K562 (cell line): ENCODE data around the gene AIFM3. TPM values are rescaled to one million over a fixed set of nuclear protein-coding genes. Genes with fewer than 3 reads are reported as not detected.

Experiments
- ATF4 ChIP-seq: fragments of 450-650 bp; formaldehyde crosslinking; IDR thresholded peaks from 2 replicates; pipeline ENCODE4 v1.4.0; 2022; ENCODE audit warnings: mild to moderate bottlenecking, moderate library complexity
- CCNT2 ChIP-seq: IDR thresholded peaks from 2 replicates; pipeline ENCODE4 v1.6.1; 2011; ENCODE audit warnings: borderline replicate concordance, low read depth, mild to moderate bottlenecking, moderate library complexity, mixed read lengths, low read length; ENCODE audit not compliant: insufficient read length; ENCODE audit errors: extremely low read depth
- CREB3 ChIP-seq: fragments of 450-650 bp; conservative IDR thresholded peaks from 2 replicates; pipeline ENCODE4 v1.6.1; 2016; ENCODE audit warnings: missing genetic modification characterization, low read depth, mild to moderate bottlenecking, missing compliant biosample characterization, moderate library complexity
- CREM ChIP-seq: IDR thresholded peaks from 2 replicates; pipeline ENCODE4 v1.6.1; 2014; ENCODE audit warnings: antibody characterized with exemption, low read depth
- ERF ChIP-seq: fragments of 450-650 bp; formaldehyde crosslinking; IDR thresholded peaks from 2 replicates; pipeline ENCODE4 v1.4.0; 2020; ENCODE audit warnings: mild to moderate bottlenecking, mixed read lengths
- HMG20A ChIP-seq: fragments of 450-650 bp; formaldehyde crosslinking; conservative IDR thresholded peaks from 2 replicates; pipeline ENCODE4 v1.4.0; 2020; ENCODE audit warnings: mild to moderate bottlenecking, mixed read lengths
- HOXB6 ChIP-seq: fragments of 250-450 bp; sonication (Bioruptor Pico); IDR thresholded peaks from 2 replicates; pipeline ENCODE4 v1.5.1; 2022; ENCODE audit warnings: mild to moderate bottlenecking, borderline replicate concordance
- KAT2B ChIP-seq: IDR thresholded peaks from one replicate; pipeline ENCODE4 v1.6.1; 2012; ENCODE audit warnings: low read depth, mild to moderate bottlenecking, control low read depth, inconsistent platforms, low read length, moderate library complexity
- MED1 ChIP-seq: sonication (generic); formaldehyde crosslinking; IDR thresholded peaks from 2 replicates; pipeline ENCODE4 v1.8.1; 2023; ENCODE audit warnings: missing genetic modification reagents, borderline replicate concordance
- NEUROD1 ChIP-seq: fragments of 150-350 bp; IDR thresholded peaks from 2 replicates; pipeline ENCODE4 v1.6.1; 2014; ENCODE audit warnings: borderline replicate concordance, low read length, low read depth; ENCODE audit not compliant: partially characterized antibody
- PCBP1 ChIP-seq: fragments of 200-400 bp; formaldehyde crosslinking; IDR thresholded peaks from 2 replicates; pipeline ENCODE4 v1.6.1; 2018; ENCODE audit warnings: mild to moderate bottlenecking, low read depth, low read length; ENCODE audit not compliant: poor library complexity, severe bottlenecking
- PHB ChIP-seq: fragments of 250-450 bp; sonication (Bioruptor Pico); IDR thresholded peaks from 2 replicates; pipeline ENCODE4 v1.5.0; 2021
- POLR3A ChIP-seq: IDR thresholded peaks from 2 replicates; pipeline ENCODE4 v1.6.1; 2011; ENCODE audit warnings: borderline replicate concordance, mild to moderate bottlenecking, moderate library complexity; ENCODE audit not compliant: insufficient read length, insufficient read depth; ENCODE audit errors: extremely low read depth
- SRSF7 ChIP-seq: fragments of 200-400 bp; formaldehyde crosslinking; optimal IDR thresholded peaks from 2 replicates; pipeline ENCODE3; 2017; ENCODE audit warnings: mild to moderate bottlenecking, low read depth, low read length
- TEAD4 ChIP-seq, 2 experiments: sonication (generic) in 1 of 2; formaldehyde crosslinking in 1 of 2; IDR thresholded peaks; 2 replicates each; pipeline versions ENCODE4 v1.6.1 to v1.8.0; 2012 to 2022; ENCODE audit warnings: borderline replicate concordance in 1 of 2, inconsistent platforms in 1 of 2, low read length in 1 of 2, mild to moderate bottlenecking in 1 of 2, missing genetic modification reagents in 1 of 2
- ZBTB1 ChIP-seq: sonication (generic); formaldehyde crosslinking; IDR thresholded peaks from 2 replicates; pipeline ENCODE4 v1.8.1; 2023; ENCODE audit warnings: missing genetic modification reagents, low read depth, mild to moderate bottlenecking, borderline replicate concordance
- ZNF124 ChIP-seq: sonication (generic); formaldehyde crosslinking; IDR thresholded peaks from 2 replicates; pipeline ENCODE4 v1.8.1; 2022; ENCODE audit warnings: missing genetic modification reagents
- ZNF707 ChIP-seq: fragments of 250-450 bp; sonication (Bioruptor Pico); conservative IDR thresholded peaks from 2 replicates; pipeline ENCODE4 v1.8.0; 2022; ENCODE audit warnings: inconsistent platforms, mild to moderate bottlenecking, moderate library complexity
- ZNF764 ChIP-seq: fragments of 250-450 bp; sonication (Bioruptor Pico); IDR thresholded peaks from 2 replicates; pipeline ENCODE4 v1.4.0; 2020; ENCODE audit warnings: low read depth, mild to moderate bottlenecking, moderate library complexity
- polyA plus RNA-seq, 8 experiments: library from polyadenylated mRNA; depleted of rRNA in 4 of 8; stranded (reverse) in 5 of 8; unstranded in 3 of 8; fragments of >200 nt; fragmentation: Nextera tagmentation in 2 of 8; fragmentation: Illumina TruSeq in 1 of 8; extraction: Ambion mirVana in 2 of 8; extraction: Trizol in 1 of 8; gene quantifications; 2 replicates each; pipeline versions ENCODE4 v1.2.1 to v1.2.3, GENCODE V29; 2011 to 2014; ENCODE audit warnings: inconsistent platforms in 1 of 8, missing spikeins in 1 of 8
- total RNA-seq, 7 experiments: library from RNA; depleted of rRNA in 6 of 7; stranded (reverse); fragments of >200 nt in 6 of 7; fragmentation: Illumina TruSeq in 2 of 7; extraction: Trizol in 2 of 7; gene quantifications; 2 replicates each; pipeline versions ENCODE4 v1.2.1 to v1.2.3, GENCODE V29; 2011 to 2021; ENCODE audit warnings: low replicate concordance in 1 of 7
- TF ChIP-seq, protein P1 (sequence below): fragments of 450-650 bp; IDR thresholded peaks from 2 replicates; pipeline ENCODE4 v1.6.1; 2016; ENCODE audit warnings: mild to moderate bottlenecking
- TF ChIP-seq, protein P2 (sequence below): fragments of 250-450 bp; sonication (Bioruptor Pico); IDR thresholded peaks from 2 replicates; pipeline ENCODE4 v1.8.0; 2021; ENCODE audit warnings: moderate library complexity, mild to moderate bottlenecking, inconsistent platforms

AIFM3 gene
- total and polyA plus RNA-seq, 9 of the 15 experiments (the other 6 are each of a cell fraction or from before 2014, with no cell fraction given): 0.03 to 0.20 (median 0.07) TPM; not detected in 1

- TF ChIP-seq SRSF7 (no peak), POLR3A (no peak), ERF (CRISPR knock-in tag) (peak; percentile 73; the same call in 1 of the 2 replicates), NEUROD1 (no peak), CREB3 (tag) (no peak), TEAD4 (IDR thresholded peaks at IDR 0.05; ENCODE audit: low read length) (no peak), TEAD4 (CRISPR knock-in tag; IDR thresholded peaks at IDR 0.05; ENCODE audit: borderline replicate concordance) (peak; percentile 54; the same call in 1 of the 2 replicates), ATF4 (CRISPR knock-in tag) (no peak), ZNF707 (CRISPR knock-in tag) (0 out of 2 replicates have a peak, but pooled peaks have one; percentile 39), HMG20A (0 out of 2 replicates have a peak, but pooled peaks have one; percentile 13), KAT2B (peak; percentile 12), ZBTB1 (CRISPR knock-in tag) (no peak), HOXB6 (CRISPR knock-in tag) (no peak), CREM (no peak), CCNT2 (no peak), PCBP1 (no peak), MED1 (no peak), PHB (CRISPR knock-in tag) (0 out of 2 replicates have a peak, but pooled peaks have one; percentile 26), ZNF764 (CRISPR knock-in tag) (0 out of 2 replicates have a peak, but pooled peaks have one; percentile 32), ZNF124 (peak; percentile 72; the same call in 1 of the 2 replicates)
- TF ChIP-seq, protein P1, sequence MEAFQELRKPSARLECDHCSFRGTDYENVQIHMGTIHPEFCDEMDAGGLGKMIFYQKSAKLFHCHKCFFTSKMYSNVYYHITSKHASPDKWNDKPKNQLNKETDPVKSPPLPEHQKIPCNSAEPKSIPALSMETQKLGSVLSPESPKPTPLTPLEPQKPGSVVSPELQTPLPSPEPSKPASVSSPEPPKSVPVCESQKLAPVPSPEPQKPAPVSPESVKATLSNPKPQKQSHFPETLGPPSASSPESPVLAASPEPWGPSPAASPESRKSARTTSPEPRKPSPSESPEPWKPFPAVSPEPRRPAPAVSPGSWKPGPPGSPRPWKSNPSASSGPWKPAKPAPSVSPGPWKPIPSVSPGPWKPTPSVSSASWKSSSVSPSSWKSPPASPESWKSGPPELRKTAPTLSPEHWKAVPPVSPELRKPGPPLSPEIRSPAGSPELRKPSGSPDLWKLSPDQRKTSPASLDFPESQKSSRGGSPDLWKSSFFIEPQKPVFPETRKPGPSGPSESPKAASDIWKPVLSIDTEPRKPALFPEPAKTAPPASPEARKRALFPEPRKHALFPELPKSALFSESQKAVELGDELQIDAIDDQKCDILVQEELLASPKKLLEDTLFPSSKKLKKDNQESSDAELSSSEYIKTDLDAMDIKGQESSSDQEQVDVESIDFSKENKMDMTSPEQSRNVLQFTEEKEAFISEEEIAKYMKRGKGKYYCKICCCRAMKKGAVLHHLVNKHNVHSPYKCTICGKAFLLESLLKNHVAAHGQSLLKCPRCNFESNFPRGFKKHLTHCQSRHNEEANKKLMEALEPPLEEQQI: no peak
- TF ChIP-seq, protein P2, sequence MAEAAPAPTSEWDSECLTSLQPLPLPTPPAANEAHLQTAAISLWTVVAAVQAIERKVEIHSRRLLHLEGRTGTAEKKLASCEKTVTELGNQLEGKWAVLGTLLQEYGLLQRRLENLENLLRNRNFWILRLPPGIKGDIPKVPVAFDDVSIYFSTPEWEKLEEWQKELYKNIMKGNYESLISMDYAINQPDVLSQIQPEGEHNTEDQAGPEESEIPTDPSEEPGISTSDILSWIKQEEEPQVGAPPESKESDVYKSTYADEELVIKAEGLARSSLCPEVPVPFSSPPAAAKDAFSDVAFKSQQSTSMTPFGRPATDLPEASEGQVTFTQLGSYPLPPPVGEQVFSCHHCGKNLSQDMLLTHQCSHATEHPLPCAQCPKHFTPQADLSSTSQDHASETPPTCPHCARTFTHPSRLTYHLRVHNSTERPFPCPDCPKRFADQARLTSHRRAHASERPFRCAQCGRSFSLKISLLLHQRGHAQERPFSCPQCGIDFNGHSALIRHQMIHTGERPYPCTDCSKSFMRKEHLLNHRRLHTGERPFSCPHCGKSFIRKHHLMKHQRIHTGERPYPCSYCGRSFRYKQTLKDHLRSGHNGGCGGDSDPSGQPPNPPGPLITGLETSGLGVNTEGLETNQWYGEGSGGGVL (CRISPR knock-in tag): 0 out of 2 replicates have a peak, but pooled peaks have one; percentile 52
Observed at GRCh38 chr22:20940904-20941385, 26.1 kb upstream of the AIFM3 start (continued).
